T-helper 17 cell (primary cell): ENCODE measurements around the gene TRA2A. TPM values are rescaled to one million over a fixed set of nuclear protein-coding genes. Genes with fewer than 3 reads are reported as not detected.

Source experiments
- ATAC-seq: fragments of 150-1000 bp; cut with Tn5 transposase; 2 replicates; pipeline ENCODE4 v1.10.0; 2021; ENCODE audit warnings: mild to moderate bottlenecking, moderate library complexity
- DNase-seq, 3 donors: peaks; one replicate each; pipeline versions ENCODE4 v3.0.0 to v3.0.0-alpha.2; 2020 to 2021
- H3K9me3 ChIP-seq: one replicate; pipeline ENCODE4 v1.7.0; 2013; ENCODE audit warnings: low read length, mild to moderate bottlenecking; ENCODE audit not compliant: control insufficient read depth, poor library complexity, severe bottlenecking
- H3K27ac Mint-ChIP-seq: one replicate; pipeline ENCODE4 v1.8.0; 2022; ENCODE audit warnings: mild to moderate bottlenecking, moderate library complexity, mixed read lengths
- H3K27me3 Mint-ChIP-seq: one replicate; pipeline ENCODE4 v1.8.0; 2022; ENCODE audit warnings: mixed read lengths
- H3K36me3 Mint-ChIP-seq: one replicate; pipeline ENCODE4 v1.8.0; 2022; ENCODE audit warnings: low read depth, mixed read lengths
- H3K4me1 Mint-ChIP-seq: one replicate; pipeline ENCODE4 v1.8.0; 2022; ENCODE audit warnings: mild to moderate bottlenecking, mixed read lengths
- H3K4me3 Mint-ChIP-seq: one replicate; pipeline ENCODE4 v1.8.0; 2022; ENCODE audit warnings: mild to moderate bottlenecking, moderate library complexity, mixed read lengths
- total RNA-seq, 4 donors: library from RNA in 2 of 4; stranded (reverse) in 2 of 4; gene quantifications; one replicate each; pipeline ENCODE4 v1.2.3 and lab custom pipeline; 2022 to 2026

TRA2A gene
- total RNA-seq, 2 donors from 2014 or later, result 249 to 285 TPM

GRCh38 chr7:23454881-23455526 is 76.8 kb downstream of the TRA2A start:
- ATAC-seq, result no peak
- peaks cover 60% of the 10 kb centered on the region for H3K27me3 Mint-ChIP-seq

More at GRCh38 chr7:23454881-23455526, 76.8 kb downstream of the TRA2A start:
- Mint-ChIP-seq H3K27ac (no peak overlapping the region), H3K36me3 (peaks cover 4% of the 10 kb centered on the region), H3K4me3 (no peak overlapping the region), H3K4me1 (no peaks in the 10 kb centered on the region)
- no peaks in the 10 kb centered on the region for H3K9me3 ChIP-seq
- no peak for DNase-seq

Other genes with a start within 250 kb of the TRA2A start
- 10 to 100 TPM; 26.2 to 30.5 TPM for gene MALSU1, start 232.6 kb downstream of the TRA2A start, total RNA-seq
- gene IGF2BP3, start 61.5 kb downstream of the TRA2A start, total RNA-seq, result 10 to 100 TPM in 1 of 2 donors, 1 to 10 TPM in 1; 1.4 to 11.0 TPM
- gene CCDC126, start 65.4 kb upstream of the TRA2A start, total RNA-seq, result 1 to 10 TPM; 6.5 to 7.5 TPM
- 1 to 10 TPM; 4.8 to 6.2 TPM for gene FAM221A, start 148.2 kb upstream of the TRA2A start, total RNA-seq
- gene STK31, start 178.2 kb upstream of the TRA2A start, total RNA-seq, result under 1 TPM; 0.26 to 0.80 TPM